ENCODE results near the gene COPG1. TPM values are rescaled to one million over a fixed set of nuclear protein-coding genes. Genes with fewer than 3 reads are reported as not detected.

The COPG1 gene
- total and polyA plus RNA-seq, 10 of the 15 experiments (the other 5 are each of a cell fraction or from before 2014, with no cell fraction given), result 54.8 to 143 (median 91.2) TPM

GRCh38 chr3:129235344-129235917 is 14.0 kb upstream of the COPG1 start:
- no peaks in the 10 kb centered on the region for H3K27me3 ChIP-seq (replicated peaks in 1 of 2; ENCODE audit: control insufficient read depth in 2 of 2, insufficient read depth in 2 of 2, low read length in 1 of 2)
- ChIA-PET SMC1A (ENCODE audit: uncharacterized antibody, unreplicated experiment) (interaction anchor here (0.6 kb wide), 1 partner anchor 96 kb away, joined by 3 read pairs; no protein-coding TSS in a partner anchor), RAD21 (ENCODE audit: unreplicated experiment) (interaction anchor here (1.6 to 2.1 kb wide), 2 partner anchors 10 to 182 kb away, joined by 5 to 9 read pairs; no protein-coding TSS in a partner anchor), POLR2A (interaction anchor here (1.2 kb wide), 1 partner anchor 51 kb away, joined by 3 read pairs; the partner anchor contains the start of gene CNBP), CTCF (interaction anchor here (0.6 to 2.1 kb wide), 3 partner anchors 10 to 531 kb away, joined by 3 to 14 read pairs (median 3); no protein-coding TSS in a partner anchor)
- DNase-seq (ENCODE audit: low read depth, low spot score) (no peak), ATAC-seq (no peak), FAIRE-seq (no peak)
- in situ Hi-C loops (cut with MboI) (no loop called here), intact Hi-C loops (cut with micrococcal nuclease; ENCODE audit: unreplicated experiment) (no loop called here)
- no peak overlapping the region for H3K9ac ChIP-seq (ENCODE audit: control insufficient read depth, insufficient read depth, low read length)
- no peaks in the 10 kb centered on the region for H3K79me2 ChIP-seq (ENCODE audit: control insufficient read depth, insufficient read depth, low read length)
- no TSS peak for BruUV-seq (replicated peaks)
- TF ChIP-seq MLLT1 (IDR thresholded peaks at IDR 0.05), result no peak
- TF ChIP-seq KDM1A (IDR thresholded peaks at IDR 0.05; ENCODE audit: borderline replicate concordance), result no peak
- no peak for TF ChIP-seq LARP7 (IDR thresholded peaks at IDR 0.05)
- no peak for TF ChIP-seq RAD21 (IDR thresholded peaks at IDR 0.05; ENCODE audit: insufficient read depth, low read depth, low read length)
- no peak for TF ChIP-seq PML (IDR thresholded peaks at IDR 0.05; ENCODE audit: low read length)
- 97% methylated on average over 4 of the region's 4 CpGs for WGBS (ENCODE audit: insufficient coverage, insufficient replicate concordance, low lambda C conversion rate, missing lambda C conversion rate)
- no peak overlapping the region for H3K4me2 ChIP-seq (ENCODE audit: control insufficient read depth, insufficient read depth)
- no peak overlapping the region for H3K27ac ChIP-seq (ENCODE audit: control insufficient read depth, insufficient read depth)
- H3K4me1 ChIP-seq (ENCODE audit: control insufficient read depth, insufficient read depth, low read length), result peaks cover 14% of the 10 kb centered on the region
- no peaks in the 10 kb centered on the region for H3K9me3 ChIP-seq (replicated peaks; ENCODE audit: control insufficient read depth, insufficient read depth, low read length)
- no peaks in the 10 kb centered on the region for H4K20me1 ChIP-seq (ENCODE audit: control insufficient read depth, insufficient read depth)
- no peaks in the 10 kb centered on the region for H3K36me3 ChIP-seq (ENCODE audit: control insufficient read depth in 2 of 2, insufficient read depth in 2 of 2, low read length in 1 of 2)
- H3K4me3 ChIP-seq, result no peak overlapping the region
- H2AFZ ChIP-seq (ENCODE audit: control insufficient read depth, low read depth, low read length), result no peak overlapping the region
